WTC11 (cell line): ENCODE data around the gene PDE8A. TPM values are rescaled to one million over a fixed set of nuclear protein-coding genes. Genes with fewer than 3 reads are reported as not detected.
A peak's percentile ranks its signal among the peaks of the same experiment; 100 is the strongest.

Experiments
- ATAC-seq: fragments of 200-7000 bp; cut with Tn5 transposase; 2 replicates; pipeline ENCODE4 v1.10.0; 2021; ENCODE audit warnings: mild to moderate bottlenecking, moderate library complexity
- CTCF ChIA-PET: fragments of 300-600 bp; sonication (Branson Sonifier 250); formaldehyde crosslinking; loops from one replicate; lab custom pipeline; 2021; ENCODE audit warnings: antibody characterized with exemption; lab: Charles Lee
- POLR2A ChIA-PET: fragments of 350-600 bp; sonication (Branson Sonifier 250); formaldehyde crosslinking; loops from one replicate; lab custom pipeline; 2021; ENCODE audit warnings: antibody characterized with exemption; lab: Charles Lee
- DNase-seq: peaks from one replicate; pipeline ENCODE4 v3.0.0; 2021; ENCODE audit warnings: low spot score
- H3K27ac Mint-ChIP-seq: 2 replicates; pipeline ENCODE4 v1.8.0; 2021; ENCODE audit warnings: mixed read lengths
- H3K27me3 Mint-ChIP-seq: 2 replicates; pipeline ENCODE4 v1.8.0; 2021; ENCODE audit warnings: low read depth, mild to moderate bottlenecking, moderate library complexity, mixed read lengths
- H3K36me3 Mint-ChIP-seq: 2 replicates; pipeline ENCODE4 v1.8.0; 2021; ENCODE audit warnings: mixed read lengths
- H3K4me1 Mint-ChIP-seq: 2 replicates; pipeline ENCODE4 v1.8.0; 2022; ENCODE audit warnings: mixed read lengths
- H3K4me3 Mint-ChIP-seq: 2 replicates; pipeline ENCODE4 v1.8.0; 2021; ENCODE audit warnings: mild to moderate bottlenecking, moderate library complexity, mixed read lengths
- H3K9me3 Mint-ChIP-seq: 2 replicates; pipeline ENCODE4 v1.8.0; 2021; ENCODE audit warnings: mixed read lengths
- CREB1 ChIP-seq: sonication (generic); formaldehyde crosslinking; IDR thresholded peaks from 2 replicates; pipeline ENCODE4 v1.8.0; 2023; ENCODE audit warnings: mild to moderate bottlenecking, missing genetic modification reagents
- GRHL2 ChIP-seq: fragments of 250-450 bp; sonication (Bioruptor Pico); IDR thresholded peaks from 2 replicates; pipeline ENCODE4 v1.8.0; 2022; ENCODE audit warnings: mild to moderate bottlenecking, moderate library complexity; ENCODE audit not compliant: insufficient replicate concordance, severe bottlenecking
- GTF2I ChIP-seq: fragments of 250-450 bp; sonication (Bioruptor Pico); conservative IDR thresholded peaks from 2 replicates; pipeline ENCODE4 v1.4.0; 2021; ENCODE audit warnings: mild to moderate bottlenecking
- SP1 ChIP-seq: sonication (generic); formaldehyde crosslinking; conservative IDR thresholded peaks from 2 replicates; pipeline ENCODE4 v1.8.1; 2022; ENCODE audit warnings: missing genetic modification reagents
- TCF7 ChIP-seq: sonication (generic); formaldehyde crosslinking; IDR thresholded peaks from 2 replicates; pipeline ENCODE4 v1.8.0; 2022; ENCODE audit warnings: mild to moderate bottlenecking, low read depth, missing genetic modification reagents, moderate library complexity
- TEAD1 ChIP-seq: sonication (generic); formaldehyde crosslinking; IDR thresholded peaks from 2 replicates; pipeline ENCODE4 v1.8.0; 2022; ENCODE audit warnings: mild to moderate bottlenecking, missing genetic modification reagents
- ZNF423 ChIP-seq: fragments of 250-450 bp; sonication (Bioruptor Pico); IDR thresholded peaks from 2 replicates; pipeline ENCODE4 v2.1.2; 2022; ENCODE audit warnings: mild to moderate bottlenecking, moderate library complexity
- total RNA-seq: library from RNA; stranded (reverse); gene quantifications from 3 replicates; pipeline ENCODE4 v1.2.3, GENCODE V29; 2021
- TF ChIP-seq, protein P1 (sequence below): fragments of 250-450 bp; sonication (Bioruptor Pico); IDR thresholded peaks from 2 replicates; pipeline ENCODE4 v2.1.2; 2022; ENCODE audit warnings: mild to moderate bottlenecking, moderate library complexity
- TF ChIP-seq, protein P2 (sequence below): fragments of 250-450 bp; sonication (Bioruptor Pico); conservative IDR thresholded peaks from 2 replicates; pipeline ENCODE4 v1.9.0; 2021; ENCODE audit warnings: mild to moderate bottlenecking
- TF ChIP-seq, protein P3 (sequence below): sonication (generic); formaldehyde crosslinking; IDR thresholded peaks from 2 replicates; pipeline ENCODE4 v1.8.1; 2023; ENCODE audit warnings: mild to moderate bottlenecking, missing genetic modification reagents
- TF ChIP-seq, protein P4 (sequence below): sonication (generic); formaldehyde crosslinking; conservative IDR thresholded peaks from 2 replicates; pipeline ENCODE4 v1.8.1; 2022; ENCODE audit warnings: mild to moderate bottlenecking, missing genetic modification reagents
- TF ChIP-seq, protein P5 (sequence below): fragments of 200-600 bp; IDR thresholded peaks from 2 replicates; pipeline ENCODE4 v1.8.0; 2022; ENCODE audit warnings: antibody characterized with exemption
- TF ChIP-seq, protein P6 (sequence below): fragments of 250-450 bp; sonication (Bioruptor Pico); IDR thresholded peaks from 2 replicates; pipeline ENCODE4 v1.8.0; 2021; ENCODE audit warnings: mild to moderate bottlenecking
- TF ChIP-seq, protein P7 (sequence below): sonication (generic); formaldehyde crosslinking; IDR thresholded peaks from 2 replicates; pipeline ENCODE4 v1.8.1; 2022; ENCODE audit warnings: low read depth, missing genetic modification reagents, borderline replicate concordance

Gene PDE8A
- total RNA-seq, 1 experiment from 2014 or later = 13.9 TPM

DNA sequence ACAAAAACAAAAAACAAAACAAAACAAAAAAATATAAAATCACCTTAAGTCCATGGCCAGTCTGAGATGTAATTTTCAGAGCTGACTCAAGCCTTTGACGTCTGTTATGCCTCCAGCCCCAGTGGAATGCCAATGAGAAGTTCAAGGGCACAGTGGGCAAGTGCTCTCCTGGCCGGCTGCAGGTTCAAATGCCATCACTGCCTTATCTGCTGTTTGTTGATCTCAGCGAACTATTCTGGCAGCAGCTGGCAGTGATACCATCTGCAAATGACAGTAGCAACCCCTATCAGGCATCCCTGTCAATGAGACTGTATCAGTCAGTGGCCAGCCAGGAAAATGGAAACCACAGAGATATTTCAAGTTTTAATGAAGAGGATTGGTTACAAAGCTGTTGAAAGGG is 10.8 kb upstream of the PDE8A start:
- Mint-ChIP-seq H3K36me3 (peaks cover 6% of the 10 kb centered on the region), H3K4me1 (peaks cover 26% of the 10 kb centered on the region), H3K27me3 (peaks cover 6% of the 10 kb centered on the region), H3K27ac (no peak overlapping the region), H3K4me3 (no peak overlapping the region), H3K9me3 (peaks cover 19% of the 10 kb centered on the region)
- TF ChIP-seq CREB1 (CRISPR knock-in tag) (no peak), GTF2I (no peak), GRHL2 (no peak), SP1 (CRISPR knock-in tag) (no peak)
- TF ChIP-seq, protein P1, sequence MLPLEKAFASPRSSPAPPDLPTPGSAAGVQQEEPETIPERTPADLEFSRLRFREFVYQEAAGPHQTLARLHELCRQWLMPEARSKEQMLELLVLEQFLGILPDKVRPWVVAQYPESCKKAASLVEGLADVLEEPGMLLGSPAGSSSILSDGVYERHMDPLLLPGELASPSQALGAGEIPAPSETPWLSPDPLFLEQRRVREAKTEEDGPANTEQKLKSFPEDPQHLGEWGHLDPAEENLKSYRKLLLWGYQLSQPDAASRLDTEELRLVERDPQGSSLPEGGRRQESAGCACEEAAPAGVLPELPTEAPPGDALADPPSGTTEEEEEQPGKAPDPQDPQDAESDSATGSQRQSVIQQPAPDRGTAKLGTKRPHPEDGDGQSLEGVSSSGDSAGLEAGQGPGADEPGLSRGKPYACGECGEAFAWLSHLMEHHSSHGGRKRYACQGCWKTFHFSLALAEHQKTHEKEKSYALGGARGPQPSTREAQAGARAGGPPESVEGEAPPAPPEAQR (CRISPR knock-in tag) = no peak
- TF ChIP-seq, protein P2, sequence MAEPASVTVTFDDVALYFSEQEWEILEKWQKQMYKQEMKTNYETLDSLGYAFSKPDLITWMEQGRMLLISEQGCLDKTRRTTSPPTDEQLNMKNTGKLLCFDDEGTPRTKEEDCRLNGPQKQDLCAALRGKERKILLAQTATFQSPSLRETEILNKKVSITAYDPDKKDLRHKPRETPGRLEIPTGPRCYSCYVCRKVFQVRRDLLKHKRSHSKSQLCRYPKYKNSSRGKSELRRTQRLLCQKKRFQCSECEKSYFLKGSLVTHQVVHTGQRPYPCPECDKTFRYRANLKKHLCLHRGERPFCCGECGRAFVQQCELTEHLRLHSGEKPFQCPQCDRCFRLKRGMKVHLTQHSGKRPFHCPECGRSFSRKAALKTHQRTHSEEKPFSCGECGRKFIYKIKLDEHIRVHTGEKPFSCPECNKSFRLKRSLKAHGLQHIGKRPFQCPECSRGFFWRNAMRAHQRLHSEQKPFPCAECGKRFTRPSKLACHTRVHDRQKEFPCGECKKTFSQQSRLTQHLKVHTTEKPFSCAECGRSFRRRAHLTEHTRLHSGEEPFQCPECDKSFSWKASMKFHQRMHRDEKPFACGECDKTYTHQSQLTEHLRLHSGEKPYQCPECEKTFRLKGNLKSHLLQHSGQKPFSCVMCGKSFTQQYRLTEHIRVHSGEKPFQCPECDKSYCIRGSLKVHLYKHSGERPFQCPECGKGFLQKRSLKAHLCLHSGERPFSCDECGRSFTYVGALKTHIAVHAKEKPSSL (CRISPR knock-in tag) = no peak
- TF ChIP-seq, protein P3, sequence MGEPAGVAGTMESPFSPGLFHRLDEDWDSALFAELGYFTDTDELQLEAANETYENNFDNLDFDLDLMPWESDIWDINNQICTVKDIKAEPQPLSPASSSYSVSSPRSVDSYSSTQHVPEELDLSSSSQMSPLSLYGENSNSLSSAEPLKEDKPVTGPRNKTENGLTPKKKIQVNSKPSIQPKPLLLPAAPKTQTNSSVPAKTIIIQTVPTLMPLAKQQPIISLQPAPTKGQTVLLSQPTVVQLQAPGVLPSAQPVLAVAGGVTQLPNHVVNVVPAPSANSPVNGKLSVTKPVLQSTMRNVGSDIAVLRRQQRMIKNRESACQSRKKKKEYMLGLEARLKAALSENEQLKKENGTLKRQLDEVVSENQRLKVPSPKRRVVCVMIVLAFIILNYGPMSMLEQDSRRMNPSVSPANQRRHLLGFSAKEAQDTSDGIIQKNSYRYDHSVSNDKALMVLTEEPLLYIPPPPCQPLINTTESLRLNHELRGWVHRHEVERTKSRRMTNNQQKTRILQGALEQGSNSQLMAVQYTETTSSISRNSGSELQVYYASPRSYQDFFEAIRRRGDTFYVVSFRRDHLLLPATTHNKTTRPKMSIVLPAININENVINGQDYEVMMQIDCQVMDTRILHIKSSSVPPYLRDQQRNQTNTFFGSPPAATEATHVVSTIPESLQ = no peak
- DNase-seq = no peak
- POLR2A ChIA-PET = interaction anchor here (0.9 kb wide), 1 partner anchor 121 kb away, joined by 5 read pairs; no protein-coding TSS in a partner anchor
- no peak for ATAC-seq
- CTCF ChIA-PET = interaction anchor here (1.9 kb wide), 1 partner anchor 16 kb away, joined by 6 read pairs; no protein-coding TSS in a partner anchor

DNA sequence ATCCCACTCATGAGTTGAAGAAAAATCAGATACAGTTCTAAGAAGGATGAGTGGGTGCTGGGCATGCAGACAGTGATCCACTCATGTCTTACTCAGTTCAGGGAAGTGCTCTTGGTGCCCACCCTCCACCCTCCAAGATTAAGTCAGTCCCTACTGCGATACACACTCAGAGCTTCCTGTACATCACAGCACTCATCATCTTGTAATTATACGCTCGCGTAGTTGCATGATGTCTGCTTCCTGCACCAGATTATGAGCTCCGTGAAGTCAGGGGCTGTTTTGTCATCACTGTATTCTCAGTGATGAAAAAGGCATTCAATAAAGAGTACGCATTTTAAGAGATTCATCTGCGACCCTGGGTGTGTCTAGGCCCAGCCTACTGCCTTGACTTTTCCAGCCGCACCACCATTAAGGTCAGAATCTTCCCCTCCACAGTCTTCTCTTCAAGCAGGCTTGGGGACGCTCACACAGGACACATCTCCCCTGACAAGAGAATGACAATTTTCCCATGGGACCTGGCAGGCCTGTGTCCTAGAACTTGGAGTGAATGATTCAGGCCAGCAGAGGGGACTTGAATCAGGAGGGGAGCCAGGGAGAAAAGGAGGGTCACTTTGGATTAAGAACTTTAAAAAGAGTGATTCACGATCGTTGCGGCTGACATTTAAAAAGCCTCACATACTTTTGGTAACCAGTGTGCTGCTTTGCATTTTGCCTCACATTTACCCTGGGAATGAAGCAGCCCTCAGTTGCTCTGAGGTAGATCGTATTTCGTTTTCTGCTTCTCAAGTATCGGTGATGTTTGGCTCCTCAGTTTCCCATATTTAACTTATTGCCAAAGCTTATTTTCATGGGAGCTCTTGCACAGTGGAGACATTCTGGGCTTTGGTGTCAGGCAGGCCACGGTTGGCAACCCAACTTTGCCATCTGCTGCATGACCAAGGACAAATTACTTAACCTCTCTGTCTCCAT is 7.9 kb upstream of the PDE8A start:
- peaks cover 13% of the 10 kb centered on the region for H3K27me3 Mint-ChIP-seq
- TF ChIP-seq, protein P4, sequence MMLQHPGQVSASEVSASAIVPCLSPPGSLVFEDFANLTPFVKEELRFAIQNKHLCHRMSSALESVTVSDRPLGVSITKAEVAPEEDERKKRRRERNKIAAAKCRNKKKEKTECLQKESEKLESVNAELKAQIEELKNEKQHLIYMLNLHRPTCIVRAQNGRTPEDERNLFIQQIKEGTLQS (CRISPR knock-in tag) = no peak
- TF ChIP-seq, all 79 proteins: peak for 0
- POLR2A ChIA-PET = no interaction called here
- no peak for DNase-seq
- H3K9me3 Mint-ChIP-seq = no peaks in the 10 kb centered on the region
- H3K4me3 Mint-ChIP-seq = no peak overlapping the region
- CTCF ChIA-PET = interaction anchor here (1.4 kb wide), 1 partner anchor 10 kb away, joined by 5 read pairs; no protein-coding TSS in a partner anchor
- ATAC-seq = no peak
- H3K36me3 Mint-ChIP-seq = no peaks in the 10 kb centered on the region
- no peak overlapping the region for H3K27ac Mint-ChIP-seq
- peaks cover 19% of the 10 kb centered on the region for H3K4me1 Mint-ChIP-seq

DNA sequence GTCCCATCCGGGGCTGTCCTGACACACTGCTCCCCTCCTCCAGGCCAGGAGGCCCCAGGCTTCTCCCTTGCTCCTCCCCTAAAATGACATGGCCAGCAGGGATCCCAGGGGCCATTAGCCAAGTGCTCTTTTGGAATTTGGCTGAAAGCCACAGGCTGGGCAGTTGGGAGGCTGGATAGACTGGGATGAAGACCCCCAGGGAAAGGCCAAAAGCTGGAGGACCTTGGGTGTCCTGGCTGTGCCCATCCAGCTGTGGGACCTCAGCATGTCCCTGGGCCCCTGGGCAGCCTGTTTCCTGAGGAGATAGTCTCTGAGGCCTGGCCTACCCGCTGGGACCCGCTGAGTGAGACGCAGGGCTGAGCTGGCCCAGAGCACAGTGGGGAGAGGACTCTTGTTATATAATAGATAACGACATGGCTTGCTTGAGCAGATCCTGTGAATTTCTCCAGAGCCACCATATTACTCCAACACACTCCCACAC is 5.7 kb upstream of the PDE8A start:
- H3K4me3 Mint-ChIP-seq = no peak overlapping the region
- H3K27me3 Mint-ChIP-seq = peaks cover 27% of the 10 kb centered on the region
- TF ChIP-seq ZNF423 (CRISPR knock-in tag) (peak; percentile 17; the same call in 1 of the 2 replicates), TEAD1 (CRISPR knock-in tag) (no peak)
- H3K27ac Mint-ChIP-seq = no peak overlapping the region
- POLR2A ChIA-PET = no interaction called here
- no peaks in the 10 kb centered on the region for H3K9me3 Mint-ChIP-seq
- CTCF ChIA-PET = interaction anchor here (1.2 kb wide), 1 partner anchor 48 kb away, joined by 3 read pairs; no protein-coding TSS in a partner anchor
- DNase-seq (no peak), ATAC-seq (no peak)
- H3K4me1 Mint-ChIP-seq = peaks cover 29% of the 10 kb centered on the region
- no peaks in the 10 kb centered on the region for H3K36me3 Mint-ChIP-seq

DNA sequence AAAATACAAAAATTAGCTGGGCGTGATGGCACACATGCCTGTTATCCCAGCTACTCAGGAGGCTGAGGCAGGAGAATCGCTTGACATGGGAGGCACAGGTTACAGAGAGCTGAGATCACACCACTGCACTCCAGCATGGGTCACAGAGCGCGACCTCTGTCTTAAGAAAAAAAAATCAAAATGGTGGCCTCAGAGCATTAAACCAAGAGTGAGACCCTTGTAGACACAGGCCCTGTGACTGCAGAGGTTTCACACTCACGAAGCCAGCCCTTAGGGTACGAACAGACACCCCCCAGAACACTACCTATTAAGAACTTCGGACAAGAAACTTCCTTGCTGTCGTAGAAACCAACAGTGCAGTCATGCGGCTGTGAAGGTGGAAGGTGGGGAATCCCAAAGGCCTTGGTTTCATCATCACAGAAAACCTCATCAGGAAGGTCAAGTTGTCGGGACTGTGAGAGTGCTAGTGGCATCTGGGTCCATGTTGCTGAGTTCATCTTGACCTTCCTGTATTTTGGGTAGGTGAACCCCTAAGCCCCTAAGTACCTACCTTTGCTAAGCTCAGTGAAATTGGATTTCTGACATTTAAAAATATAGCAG is 4.8 kb upstream of the PDE8A start:
- no peaks in the 10 kb centered on the region for H3K36me3 Mint-ChIP-seq
- ChIA-PET POLR2A (no interaction called here), CTCF (no interaction called here)
- peaks cover 29% of the 10 kb centered on the region for H3K4me1 Mint-ChIP-seq
- H3K27me3 Mint-ChIP-seq = peaks cover 27% of the 10 kb centered on the region
- H3K9me3 Mint-ChIP-seq = no peaks in the 10 kb centered on the region
- no peak overlapping the region for H3K27ac Mint-ChIP-seq
- DNase-seq = no peak
- H3K4me3 Mint-ChIP-seq = no peak overlapping the region
- ATAC-seq = no peak
- TF ChIP-seq, protein P5, sequence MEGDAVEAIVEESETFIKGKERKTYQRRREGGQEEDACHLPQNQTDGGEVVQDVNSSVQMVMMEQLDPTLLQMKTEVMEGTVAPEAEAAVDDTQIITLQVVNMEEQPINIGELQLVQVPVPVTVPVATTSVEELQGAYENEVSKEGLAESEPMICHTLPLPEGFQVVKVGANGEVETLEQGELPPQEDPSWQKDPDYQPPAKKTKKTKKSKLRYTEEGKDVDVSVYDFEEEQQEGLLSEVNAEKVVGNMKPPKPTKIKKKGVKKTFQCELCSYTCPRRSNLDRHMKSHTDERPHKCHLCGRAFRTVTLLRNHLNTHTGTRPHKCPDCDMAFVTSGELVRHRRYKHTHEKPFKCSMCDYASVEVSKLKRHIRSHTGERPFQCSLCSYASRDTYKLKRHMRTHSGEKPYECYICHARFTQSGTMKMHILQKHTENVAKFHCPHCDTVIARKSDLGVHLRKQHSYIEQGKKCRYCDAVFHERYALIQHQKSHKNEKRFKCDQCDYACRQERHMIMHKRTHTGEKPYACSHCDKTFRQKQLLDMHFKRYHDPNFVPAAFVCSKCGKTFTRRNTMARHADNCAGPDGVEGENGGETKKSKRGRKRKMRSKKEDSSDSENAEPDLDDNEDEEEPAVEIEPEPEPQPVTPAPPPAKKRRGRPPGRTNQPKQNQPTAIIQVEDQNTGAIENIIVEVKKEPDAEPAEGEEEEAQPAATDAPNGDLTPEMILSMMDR = no peak
- TF ChIP-seq, protein P6, sequence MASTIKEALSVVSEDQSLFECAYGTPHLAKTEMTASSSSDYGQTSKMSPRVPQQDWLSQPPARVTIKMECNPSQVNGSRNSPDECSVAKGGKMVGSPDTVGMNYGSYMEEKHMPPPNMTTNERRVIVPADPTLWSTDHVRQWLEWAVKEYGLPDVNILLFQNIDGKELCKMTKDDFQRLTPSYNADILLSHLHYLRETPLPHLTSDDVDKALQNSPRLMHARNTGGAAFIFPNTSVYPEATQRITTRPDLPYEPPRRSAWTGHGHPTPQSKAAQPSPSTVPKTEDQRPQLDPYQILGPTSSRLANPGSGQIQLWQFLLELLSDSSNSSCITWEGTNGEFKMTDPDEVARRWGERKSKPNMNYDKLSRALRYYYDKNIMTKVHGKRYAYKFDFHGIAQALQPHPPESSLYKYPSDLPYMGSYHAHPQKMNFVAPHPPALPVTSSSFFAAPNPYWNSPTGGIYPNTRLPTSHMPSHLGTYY (CRISPR knock-in tag) = no peak
- no peak for TF ChIP-seq TCF7 (CRISPR knock-in tag)
- TF ChIP-seq, protein P7, sequence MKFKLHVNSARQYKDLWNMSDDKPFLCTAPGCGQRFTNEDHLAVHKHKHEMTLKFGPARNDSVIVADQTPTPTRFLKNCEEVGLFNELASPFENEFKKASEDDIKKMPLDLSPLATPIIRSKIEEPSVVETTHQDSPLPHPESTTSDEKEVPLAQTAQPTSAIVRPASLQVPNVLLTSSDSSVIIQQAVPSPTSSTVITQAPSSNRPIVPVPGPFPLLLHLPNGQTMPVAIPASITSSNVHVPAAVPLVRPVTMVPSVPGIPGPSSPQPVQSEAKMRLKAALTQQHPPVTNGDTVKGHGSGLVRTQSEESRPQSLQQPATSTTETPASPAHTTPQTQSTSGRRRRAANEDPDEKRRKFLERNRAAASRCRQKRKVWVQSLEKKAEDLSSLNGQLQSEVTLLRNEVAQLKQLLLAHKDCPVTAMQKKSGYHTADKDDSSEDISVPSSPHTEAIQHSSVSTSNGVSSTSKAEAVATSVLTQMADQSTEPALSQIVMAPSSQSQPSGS (CRISPR knock-in tag) = no peak
